Measurements from ENCODE around the gene ZNF888.
"Not testable (repeated sequence)": the region's sequence is repeated elsewhere in the genome, so short reads cannot be mapped to it uniquely, and the experiment has no call there.

Gene ZNF888

GRCh38 chr19:52901842-52902241 lies 21.4 kb downstream of the ZNF888 start:
- no peak for TF ChIP-seq CTCF (conservative IDR thresholded peaks at IDR 0.05; ENCODE audit: control insufficient read depth, insufficient read depth, low read depth, low read length)
- no peak overlapping the region for H3K4me3 ChIP-seq (ENCODE audit: control insufficient read depth, low read depth, low read length)
- DNase-seq (ENCODE audit: low read depth) = no peak

- not testable (repeated sequence) for DNase-seq (ENCODE audit: low read depth); H3K4me3 ChIP-seq (ENCODE audit: control insufficient read depth, low read depth, low read length)
Observed at GRCh38 chr19:52898596-52898995, 24.6 kb downstream of the ZNF888 start.

DNA sequence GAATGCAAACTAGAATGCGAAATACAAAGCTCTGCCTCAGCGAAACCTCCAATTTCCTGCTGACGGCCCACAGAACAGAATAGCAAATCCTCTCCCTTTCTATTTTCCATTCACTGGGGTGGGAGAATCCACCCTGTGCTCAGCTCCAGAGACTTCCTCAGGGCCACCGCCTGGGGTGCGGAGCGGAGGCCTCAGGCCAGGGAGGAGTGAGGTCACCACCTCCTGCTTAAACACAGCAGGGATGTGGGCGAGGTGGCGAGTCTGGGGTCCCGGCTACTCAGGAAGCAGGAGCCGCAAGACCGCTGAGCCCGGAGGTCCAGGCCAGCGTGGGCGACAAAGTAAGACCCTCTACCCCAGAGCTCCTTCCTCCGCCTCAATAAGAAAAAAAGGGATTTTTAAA lies 25.1 kb downstream of the ZNF888 start:
- peak; percentile 15 for DNase-seq (ENCODE audit: low read depth)
- TF ChIP-seq CTCF (conservative IDR thresholded peaks at IDR 0.05; ENCODE audit: control insufficient read depth, insufficient read depth, low read depth, low read length) = no peak
- H3K4me3 ChIP-seq (ENCODE audit: control insufficient read depth, low read depth, low read length) = peak overlapping the region; percentile 91

GRCh38 chr19:52897138-52897935 lies 25.9 kb downstream of the ZNF888 start, which contains the start of gene ZNF320:
ZNF320 (minus strand) TSS chr19:52897635; CDS start chr19:52890255, 7,380 bp downstream.
- TF ChIP-seq CTCF (conservative IDR thresholded peaks at IDR 0.05; ENCODE audit: control insufficient read depth, insufficient read depth, low read depth, low read length) = no peak
- H3K4me3 ChIP-seq (ENCODE audit: control insufficient read depth, low read depth, low read length) = peak within 1 kb of the TSS; percentile 91
- DNase-seq (ENCODE audit: low read depth) = peak; percentile 91

DNA sequence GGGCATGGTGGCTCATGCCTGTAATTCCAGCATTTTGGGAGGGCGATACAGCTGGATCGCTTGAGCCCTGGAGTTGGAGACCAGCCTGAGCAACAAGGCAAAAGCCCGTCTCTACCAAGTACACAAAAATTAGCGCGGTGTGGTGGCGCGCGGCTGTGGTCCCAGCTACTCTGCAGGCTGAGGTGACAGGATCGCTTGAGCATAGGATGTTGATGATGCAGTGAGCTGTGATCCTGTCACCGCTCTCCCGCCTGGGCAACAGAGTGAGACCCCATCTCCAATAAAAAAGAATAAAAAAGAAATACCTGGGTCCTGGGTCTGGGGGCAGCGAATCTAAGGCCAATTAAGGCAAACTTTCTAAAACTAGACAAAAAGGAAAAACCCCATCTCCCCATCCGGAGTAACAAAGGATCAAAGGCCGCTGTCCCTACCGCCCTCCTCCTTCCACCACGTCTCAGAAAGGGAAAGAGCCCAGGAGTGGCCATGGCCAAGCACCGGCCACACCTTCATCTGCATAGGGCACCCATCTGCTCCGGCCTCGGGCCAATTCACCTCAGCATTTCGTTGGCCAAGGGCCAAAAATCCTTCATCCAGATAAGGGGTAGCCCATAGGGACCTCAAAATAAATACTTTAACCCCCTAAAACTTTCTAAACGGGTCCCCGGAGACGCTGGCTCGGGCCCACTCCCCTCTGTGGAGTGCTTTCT lies 26.6 kb downstream of the ZNF888 start:
- TF ChIP-seq CTCF (conservative IDR thresholded peaks at IDR 0.05; ENCODE audit: control insufficient read depth, insufficient read depth, low read depth, low read length) = no peak
- peak; percentile 27 for DNase-seq (ENCODE audit: low read depth)
- H3K4me3 ChIP-seq (ENCODE audit: control insufficient read depth, low read depth, low read length) = peak overlapping the region; percentile 91

GRCh38 chr19:52891336-52891735 lies 31.9 kb downstream of the ZNF888 start:
- TF ChIP-seq CTCF (conservative IDR thresholded peaks at IDR 0.05; ENCODE audit: control insufficient read depth, insufficient read depth, low read depth, low read length) = no peak
- DNase-seq (ENCODE audit: low read depth) = no peak
- H3K4me3 ChIP-seq (ENCODE audit: control insufficient read depth, low read depth, low read length) = no peak overlapping the region

DNA sequence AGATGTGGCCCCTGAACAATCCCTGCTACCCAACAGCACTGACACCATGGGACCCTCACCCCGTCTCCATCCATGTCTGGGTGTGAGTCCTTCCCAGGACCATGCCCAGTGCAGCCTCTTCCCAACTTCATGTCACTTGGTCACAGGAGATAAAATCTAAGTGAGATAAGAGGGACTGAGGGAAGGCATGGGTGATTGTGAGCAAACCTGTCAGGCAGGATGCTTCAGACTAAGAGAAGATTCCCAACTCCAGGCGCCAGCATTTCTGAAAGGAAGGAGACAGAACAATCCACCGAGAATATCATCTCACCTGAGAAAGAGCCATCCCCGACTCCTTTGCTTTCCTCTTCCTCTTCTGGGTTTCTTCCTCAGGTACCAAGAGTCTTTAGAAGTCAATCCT lies 33.3 kb downstream of the ZNF888 start:
- DNase-seq (ENCODE audit: low read depth) = no peak
- TF ChIP-seq CTCF (conservative IDR thresholded peaks at IDR 0.05; ENCODE audit: control insufficient read depth, insufficient read depth, low read depth, low read length) = no peak
- H3K4me3 ChIP-seq (ENCODE audit: control insufficient read depth, low read depth, low read length) = no peak overlapping the region

Measured in fibroblast of mammary gland (primary cell).